ENCODE results near the gene CRYBG3. TPM values are rescaled to one million over a fixed set of nuclear protein-coding genes. Genes with fewer than 3 reads are reported as not detected.

Gene CRYBG3
- total RNA-seq, 1 experiment from 2014 or later, result 5.9 TPM

DNA sequence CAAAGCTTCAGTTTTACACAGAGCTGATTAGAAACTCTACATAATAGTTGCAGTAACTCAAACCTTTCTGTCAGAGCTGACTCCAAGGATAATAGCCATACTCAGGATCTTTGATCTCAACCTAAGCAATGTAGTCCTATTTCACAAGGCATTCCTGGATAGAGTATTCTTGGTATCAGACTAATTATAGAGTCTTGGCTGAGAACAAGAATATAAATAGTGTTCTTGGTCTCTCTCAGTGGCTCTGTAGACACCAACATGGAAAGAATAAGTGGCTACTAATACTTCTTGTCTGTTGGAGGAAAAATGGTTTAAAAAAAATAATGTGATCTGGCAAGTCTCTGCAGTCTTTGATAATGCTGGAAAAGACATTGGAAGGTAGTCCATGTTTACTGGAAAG, 94.8 kb downstream of the CRYBG3 start:
- Histone ChIP-seq H3K23me2 (ENCODE audit: insufficient read length, low read depth, low read length, poor library complexity, severe bottlenecking) (no peaks in the 10 kb centered on the region), H3K9ac (ENCODE audit: extremely low read depth, insufficient read length, low read length) (no peak overlapping the region), H3K27ac (ENCODE audit: insufficient read length, low read depth, low read length) (no peak overlapping the region), H3K18ac (ENCODE audit: insufficient read length, low read depth, low read length) (no peak overlapping the region), H3T11ph (ENCODE audit: low read length) (no peak overlapping the region), H2BK120ac (ENCODE audit: low read depth, low read length, poor library complexity, severe bottlenecking) (no peak overlapping the region), H3K23ac (ENCODE audit: insufficient read length, low read depth, low read length) (no peak overlapping the region), H3K4me1 (ENCODE audit: insufficient read depth, low read length) (no peaks in the 10 kb centered on the region), H3K56ac (ENCODE audit: insufficient read length, low read depth, low read length) (no peak overlapping the region), H3K4ac (ENCODE audit: low read depth, low read length) (no peak overlapping the region), H4K8ac (replicated peaks; ENCODE audit: insufficient read length, low read depth, low read length) (no peak overlapping the region), H3K27me3 (ENCODE audit: insufficient read depth, low read length) (no peaks in the 10 kb centered on the region), H2AK5ac (ENCODE audit: insufficient read length, low read length) (no peak overlapping the region), H4K91ac (ENCODE audit: insufficient read length, low read depth, low read length) (no peak overlapping the region), H2BK20ac (ENCODE audit: low read depth, low read length, poor library complexity, severe bottlenecking) (no peak overlapping the region), H3K79me2 (ENCODE audit: insufficient read depth, low read length) (no peaks in the 10 kb centered on the region), H4K20me1 (ENCODE audit: control insufficient read depth, insufficient read depth, insufficient read length) (no peaks in the 10 kb centered on the region), H2AFZ (ENCODE audit: low read length) (no peak overlapping the region), H3K9me3 (ENCODE audit: control insufficient read depth, low read depth, low read length) (no peaks in the 10 kb centered on the region), H4K5ac (ENCODE audit: insufficient read length, low read depth, low read length) (no peak overlapping the region), H2BK15ac (ENCODE audit: low read depth, low read length) (no peak overlapping the region), H2BK12ac (ENCODE audit: insufficient read length, low read depth, low read length) (no peak overlapping the region), H3K14ac (ENCODE audit: insufficient read depth, low read length) (no peak overlapping the region), H3K79me1 (ENCODE audit: insufficient read depth, low read depth, low read length, poor library complexity, severe bottlenecking) (no peaks in the 10 kb centered on the region), H3K4me2 (ENCODE audit: insufficient read depth, insufficient read length, low read length) (no peak overlapping the region), H2BK5ac (ENCODE audit: insufficient read length, low read length) (no peak overlapping the region)
- H3K9me3 Mint-ChIP-seq, result no peaks in the 10 kb centered on the region
- H3K4me3 Mint-ChIP-seq, result no peak overlapping the region
- TF ChIP-seq, protein P1, sequence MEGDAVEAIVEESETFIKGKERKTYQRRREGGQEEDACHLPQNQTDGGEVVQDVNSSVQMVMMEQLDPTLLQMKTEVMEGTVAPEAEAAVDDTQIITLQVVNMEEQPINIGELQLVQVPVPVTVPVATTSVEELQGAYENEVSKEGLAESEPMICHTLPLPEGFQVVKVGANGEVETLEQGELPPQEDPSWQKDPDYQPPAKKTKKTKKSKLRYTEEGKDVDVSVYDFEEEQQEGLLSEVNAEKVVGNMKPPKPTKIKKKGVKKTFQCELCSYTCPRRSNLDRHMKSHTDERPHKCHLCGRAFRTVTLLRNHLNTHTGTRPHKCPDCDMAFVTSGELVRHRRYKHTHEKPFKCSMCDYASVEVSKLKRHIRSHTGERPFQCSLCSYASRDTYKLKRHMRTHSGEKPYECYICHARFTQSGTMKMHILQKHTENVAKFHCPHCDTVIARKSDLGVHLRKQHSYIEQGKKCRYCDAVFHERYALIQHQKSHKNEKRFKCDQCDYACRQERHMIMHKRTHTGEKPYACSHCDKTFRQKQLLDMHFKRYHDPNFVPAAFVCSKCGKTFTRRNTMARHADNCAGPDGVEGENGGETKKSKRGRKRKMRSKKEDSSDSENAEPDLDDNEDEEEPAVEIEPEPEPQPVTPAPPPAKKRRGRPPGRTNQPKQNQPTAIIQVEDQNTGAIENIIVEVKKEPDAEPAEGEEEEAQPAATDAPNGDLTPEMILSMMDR (conservative IDR thresholded peaks at IDR 0.05), result no peak
- H3K27me3 Mint-ChIP-seq (ENCODE audit: low read depth), result no peaks in the 10 kb centered on the region
- peaks cover 0 to under 1% (median 0%) of the 10 kb centered on the region in 3 experiments; a peak in 3 of 7 replicates for H3K36me3 Mint-ChIP-seq (ENCODE audit: insufficient read depth in 1 of 3, low read depth in 3 of 3)
- DNase-seq, result no peak
- no peak overlapping the region for H3K27ac Mint-ChIP-seq
- H3K4me1 Mint-ChIP-seq, result peaks cover 1% of the 10 kb centered on the region in 2 experiments

Data from H9 (cell line).